ENCODE data around the gene HOXD8.

DNA sequence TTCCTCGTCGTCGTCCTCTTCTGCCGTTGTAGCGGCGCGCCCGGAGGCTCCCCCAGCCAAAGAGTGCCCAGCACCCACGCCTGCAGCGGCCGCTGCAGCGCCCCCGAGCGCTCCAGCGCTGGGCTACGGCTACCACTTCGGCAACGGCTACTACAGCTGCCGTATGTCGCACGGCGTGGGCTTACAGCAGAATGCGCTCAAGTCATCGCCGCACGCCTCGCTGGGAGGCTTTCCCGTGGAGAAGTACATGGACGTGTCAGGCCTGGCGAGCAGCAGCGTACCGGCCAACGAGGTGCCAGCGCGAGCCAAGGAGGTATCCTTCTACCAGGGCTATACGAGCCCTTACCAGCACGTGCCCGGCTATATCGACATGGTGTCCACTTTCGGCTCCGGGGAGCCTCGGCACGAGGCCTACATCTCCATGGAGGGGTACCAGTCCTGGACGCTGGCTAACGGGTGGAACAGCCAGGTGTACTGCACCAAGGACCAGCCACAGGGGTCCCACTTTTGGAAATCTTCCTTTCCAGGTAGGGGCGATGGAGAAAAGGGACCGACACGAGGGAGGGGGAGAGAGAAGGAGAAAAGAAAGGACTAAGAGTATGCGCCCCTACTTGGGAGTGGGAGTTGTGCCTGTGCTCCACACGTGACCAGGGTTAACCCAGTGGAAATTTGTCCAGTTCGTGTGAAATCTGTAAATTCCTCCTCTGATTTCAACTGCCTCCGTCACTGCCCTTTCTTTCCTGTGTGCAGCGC lies 36.2 kb upstream of the HOXD8 start:
- TF ChIP-seq ZBTB49 (tag by site-specific recombination; IDR thresholded peaks at IDR 0.05; ENCODE audit: low read depth) (no peak), CTCF (tag by site-specific recombination; IDR thresholded peaks at IDR 0.05) (peak; percentile 76), ZBTB1 (tag by site-specific recombination; IDR thresholded peaks at IDR 0.05) (no peak), ZNF23 (tag by site-specific recombination; IDR thresholded peaks at IDR 0.05; ENCODE audit: borderline replicate concordance) (no peak)
